ENCODE results near the gene RNF149.

DNA sequence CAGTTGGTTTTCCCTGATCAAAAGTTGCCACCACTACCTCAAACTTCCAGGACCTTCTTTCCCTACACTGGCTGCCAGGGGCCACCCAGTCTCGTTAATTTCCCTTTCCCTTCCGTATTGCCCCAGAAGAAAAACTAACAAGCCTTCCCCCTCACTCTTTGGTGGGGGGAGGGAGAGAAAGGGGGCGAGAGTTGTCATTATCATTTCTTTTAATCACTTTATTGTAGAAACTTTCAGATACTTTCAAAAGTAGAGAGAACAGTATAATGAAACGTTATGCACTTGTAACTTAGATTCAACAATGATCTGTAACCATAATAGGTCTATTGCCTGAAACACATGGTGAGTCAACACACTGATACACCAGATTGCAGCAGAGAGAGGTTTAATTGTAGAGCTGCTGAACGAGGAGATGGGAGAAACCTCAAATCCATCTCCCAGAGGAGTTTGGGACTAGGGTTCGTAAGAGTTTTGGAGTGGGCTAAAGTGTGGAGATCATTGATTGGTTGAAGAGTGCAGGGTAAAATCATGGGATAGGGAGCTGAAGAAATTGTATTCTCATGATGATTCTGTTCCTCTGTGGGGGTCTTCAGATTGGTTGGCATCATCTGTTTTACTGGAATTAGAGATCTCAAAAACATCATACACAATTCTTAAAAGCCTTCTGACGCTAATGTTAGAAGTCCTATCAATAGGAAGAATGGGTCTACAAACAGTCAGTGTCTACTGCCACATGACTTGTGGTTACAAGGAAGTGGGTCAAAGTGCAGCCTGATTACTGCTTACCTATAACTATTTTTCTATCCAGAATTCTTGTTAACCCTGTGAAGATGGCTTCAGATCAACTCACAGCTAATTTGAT, 2.6 kb upstream of the RNF149 start:
- no peak for TF ChIP-seq CTCF (IDR thresholded peaks at IDR 0.05)
- no peak for TF ChIP-seq POLR2A (IDR thresholded peaks at IDR 0.05)
- no peak for TF ChIP-seq EP300 (IDR thresholded peaks at IDR 0.05)
